ENCODE data around the gene PIP5K1B.

The PIP5K1B gene

DNA sequence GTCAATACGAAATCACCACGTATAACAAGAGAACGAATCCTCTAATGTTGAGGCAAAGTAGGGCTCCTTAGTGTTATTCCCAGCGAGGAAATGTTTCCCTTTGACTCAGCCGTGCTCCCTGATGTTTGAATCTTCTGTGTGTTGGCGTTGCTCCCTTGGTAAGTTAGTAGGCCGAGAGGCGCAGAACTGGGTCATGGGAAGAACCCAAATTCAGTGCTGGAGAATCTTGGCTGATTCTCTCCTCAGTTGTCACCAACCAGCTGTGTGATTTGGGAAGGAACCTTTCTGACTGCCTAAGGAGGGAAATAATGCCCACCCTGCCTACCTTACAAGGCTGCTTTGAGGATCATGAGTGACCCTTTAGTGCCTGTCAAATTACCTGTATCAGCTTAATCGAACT, 286.4 kb downstream of the PIP5K1B start:
- DNase-seq (ENCODE audit: low spot score), result no peak

DNA sequence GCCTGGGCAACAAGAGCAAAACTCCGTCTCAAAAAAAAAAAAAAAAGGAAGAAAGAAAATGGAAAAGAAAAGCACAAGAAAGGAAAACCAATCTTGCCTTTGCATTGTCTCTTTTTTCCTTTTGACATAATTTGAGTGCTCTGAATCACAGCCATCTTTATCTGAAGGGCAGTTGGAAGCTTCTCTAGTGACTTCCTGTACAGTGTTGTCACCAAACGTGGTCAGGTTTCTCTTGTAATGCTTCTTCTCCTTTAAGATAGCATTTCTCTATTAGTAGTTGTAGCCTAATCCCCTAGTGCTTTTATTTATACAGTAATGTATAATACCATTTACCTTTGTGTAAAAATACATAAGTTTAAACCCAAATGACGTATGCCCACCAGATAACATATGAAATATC, 290.7 kb downstream of the PIP5K1B start:
- DNase-seq (ENCODE audit: low spot score), result no peak

DNA sequence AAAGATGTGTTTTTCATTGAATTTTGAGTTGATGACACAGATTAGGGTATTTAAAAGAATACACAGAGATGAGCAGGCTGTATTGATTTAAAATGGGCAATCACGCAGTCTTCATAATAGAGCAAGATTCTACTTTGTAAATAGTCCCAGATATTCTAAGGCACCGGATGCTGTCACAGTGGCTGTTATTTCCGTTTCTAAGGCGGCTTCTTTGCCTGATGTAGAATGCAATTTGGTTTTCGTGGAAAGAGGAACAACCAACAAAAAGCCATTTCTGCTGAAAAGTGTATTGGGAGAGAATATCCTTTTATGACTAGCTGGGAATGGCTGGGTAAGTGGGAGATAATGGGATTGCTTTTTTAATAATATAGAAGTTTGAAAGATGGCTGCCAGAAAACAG, 291.4 kb downstream of the PIP5K1B start:
- no peak for DNase-seq (ENCODE audit: low spot score)

DNA sequence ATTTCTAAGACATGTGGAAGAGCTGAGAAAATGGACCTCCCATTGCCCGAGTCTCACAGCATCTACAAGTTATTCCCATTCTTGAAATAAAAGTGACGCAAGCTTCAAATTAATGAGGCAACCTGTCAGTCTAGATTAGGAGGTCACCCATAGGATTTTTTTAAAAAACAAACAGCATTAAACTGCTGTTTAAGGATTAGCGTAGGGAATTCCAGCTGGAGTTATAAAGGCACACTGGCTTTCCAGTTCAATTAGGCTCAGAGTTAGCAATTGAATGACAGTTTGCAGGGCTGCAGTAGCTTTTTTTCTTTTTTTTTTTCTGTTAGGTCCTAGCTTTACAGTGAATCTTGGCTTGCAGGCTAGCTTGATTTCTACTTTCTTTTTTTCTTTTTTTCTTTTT, 292.6 kb downstream of the PIP5K1B start:
- DNase-seq (ENCODE audit: low spot score), result no peak

DNA sequence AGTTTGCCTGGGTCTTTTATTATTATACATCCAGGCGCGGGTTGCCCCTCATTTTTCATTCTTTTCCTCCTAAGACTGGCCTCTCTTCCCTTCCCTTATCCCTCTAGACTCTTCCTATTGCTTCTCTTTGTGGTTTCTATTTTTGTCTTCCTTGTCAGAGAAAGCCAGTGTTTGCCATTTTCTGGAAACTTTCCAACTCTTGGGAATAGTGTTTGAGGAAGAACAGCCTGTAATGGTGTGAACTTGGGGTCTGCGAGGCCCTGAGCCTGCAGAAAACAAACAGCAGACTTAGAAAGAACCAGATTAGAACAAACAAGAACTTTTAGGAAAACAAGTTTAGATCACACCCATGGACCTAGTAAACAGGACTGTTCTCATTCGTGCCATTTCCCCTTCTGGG, 293.3 kb downstream of the PIP5K1B start:
- peak; percentile 30 for DNase-seq (ENCODE audit: low spot score)

DNA sequence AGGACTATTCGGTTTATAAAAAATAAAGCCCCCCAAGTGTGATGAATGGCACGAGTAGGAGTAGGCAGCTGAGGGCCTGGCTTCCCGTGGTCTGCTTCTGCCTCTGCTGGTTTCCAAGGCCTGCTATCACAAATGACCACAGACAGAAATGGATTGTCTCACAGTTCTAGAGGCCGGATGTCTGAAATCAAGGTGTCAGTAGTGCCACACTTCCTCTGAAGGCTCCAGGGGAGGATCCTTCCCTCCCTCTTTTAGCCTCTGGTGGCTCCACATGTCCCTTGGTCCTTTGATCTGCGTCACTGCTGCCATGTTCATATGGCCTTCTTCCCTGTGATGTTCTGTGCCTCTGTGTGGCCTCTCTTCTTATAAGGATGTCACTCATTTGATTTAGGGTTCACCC, 293.8 kb downstream of the PIP5K1B start:
- DNase-seq (ENCODE audit: low spot score), result peak; percentile 30

DNA sequence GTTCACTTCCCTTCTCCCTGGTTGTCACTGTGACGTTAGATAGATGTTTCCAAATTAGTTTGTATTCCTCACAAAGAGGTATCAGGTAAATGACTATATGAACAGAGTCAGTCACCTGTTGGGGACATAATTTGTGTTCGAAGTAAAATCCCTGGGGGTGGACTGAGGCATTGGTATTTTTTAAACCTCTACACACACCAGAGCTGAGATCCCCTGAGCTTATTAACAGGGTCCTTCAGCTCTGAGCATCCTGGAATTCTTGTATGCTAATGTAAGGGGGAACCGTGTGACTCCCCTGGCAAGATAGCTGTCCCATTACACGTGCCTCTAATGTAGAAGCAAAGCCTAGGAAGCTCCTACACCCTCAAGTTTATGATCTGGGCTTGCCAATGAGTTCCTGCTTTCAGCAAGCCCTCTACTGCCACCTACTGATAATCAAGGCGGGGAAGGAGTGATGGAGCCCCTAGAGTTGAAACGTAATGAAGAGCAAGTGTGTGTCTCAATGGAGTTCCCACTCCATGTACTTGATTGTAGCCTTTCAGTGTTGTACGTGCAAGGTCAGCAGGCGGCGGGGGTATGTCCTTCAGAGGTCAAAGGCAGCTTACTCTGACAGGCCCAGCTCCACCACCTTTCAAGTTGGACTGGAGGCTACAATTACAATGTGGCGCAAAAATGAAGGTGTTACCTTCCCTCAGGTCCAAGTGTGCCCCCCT, 294.5 kb downstream of the PIP5K1B start:
- peak; percentile 90 for DNase-seq (ENCODE audit: low spot score)

DNA sequence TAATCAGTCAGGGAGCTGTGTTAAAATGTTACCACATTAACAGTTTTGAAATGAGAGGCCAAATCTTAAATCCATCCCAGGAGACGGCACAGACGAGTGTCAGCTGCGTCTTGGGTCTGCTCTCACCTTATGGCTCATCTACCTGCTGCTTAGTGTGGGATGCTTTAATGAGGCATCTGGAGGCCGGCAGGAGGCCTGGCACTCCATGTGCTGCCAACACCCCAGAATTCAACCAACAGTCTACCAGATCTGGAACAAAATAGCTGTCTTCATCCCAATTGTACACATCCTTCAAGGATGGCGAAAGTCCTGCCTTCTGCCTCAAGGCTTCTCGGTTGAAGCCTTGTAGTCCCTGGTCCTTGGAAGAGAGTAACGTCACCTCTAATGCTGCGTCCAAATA, 296.9 kb downstream of the PIP5K1B start:
- no peak for DNase-seq (ENCODE audit: low spot score)

DNA sequence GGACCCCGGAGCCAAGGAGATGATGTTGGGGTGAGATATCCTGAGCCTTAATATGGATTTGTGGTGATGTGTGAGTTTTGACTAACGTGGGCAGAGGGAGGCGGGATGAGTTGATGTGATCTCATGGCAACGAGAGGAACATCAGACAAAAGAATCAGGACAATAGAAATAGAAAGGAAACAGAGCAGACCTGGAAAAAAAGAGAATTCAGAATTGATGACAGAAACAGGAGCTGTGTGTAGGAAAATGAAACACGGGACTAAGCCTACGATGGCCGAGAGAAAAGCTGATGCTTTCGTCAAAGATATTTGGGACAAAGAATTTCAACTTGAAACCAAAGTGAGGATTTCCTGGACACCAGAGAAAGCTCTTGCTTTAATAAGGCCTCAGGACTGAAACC, 298.0 kb downstream of the PIP5K1B start:
- no peak for DNase-seq (ENCODE audit: low spot score)

DNA sequence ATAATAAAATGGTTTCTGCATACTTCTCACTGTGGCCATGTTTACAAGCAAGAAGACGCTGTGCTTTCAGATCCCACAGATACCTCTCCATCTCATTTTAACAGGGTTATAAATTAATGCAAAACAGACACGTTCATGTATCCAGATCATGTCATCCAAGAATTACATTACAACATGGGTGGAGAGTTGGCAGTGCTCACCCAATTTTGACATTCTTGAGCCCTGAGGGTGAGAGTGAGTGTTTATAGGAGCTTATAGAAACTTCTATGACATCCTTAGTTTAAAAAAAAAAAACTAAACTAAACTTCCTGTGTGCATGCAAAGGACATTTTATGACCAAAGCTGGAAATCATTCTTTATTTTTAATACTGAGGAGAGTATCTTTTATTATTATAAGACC, 299.8 kb downstream of the PIP5K1B start:
- no peak for DNase-seq (ENCODE audit: low spot score)

DNA sequence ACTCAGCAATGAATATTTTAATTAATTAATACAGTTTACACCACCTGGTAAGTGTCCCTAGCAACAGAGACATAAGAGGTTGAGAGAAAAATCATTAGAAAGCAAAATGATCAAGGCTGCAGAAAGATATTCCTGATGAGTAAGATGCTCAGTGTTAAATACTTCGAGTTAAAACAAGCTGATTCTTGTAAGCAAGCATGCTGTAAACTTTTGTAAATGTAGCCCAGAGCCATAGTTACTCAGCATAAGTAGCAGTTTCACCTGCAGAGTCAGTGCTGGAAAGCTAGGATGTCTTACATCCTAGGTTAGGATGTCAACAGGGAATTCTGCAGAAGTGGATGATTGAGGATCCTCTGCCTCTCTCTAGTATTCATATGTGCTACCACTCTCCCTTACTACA, 304.7 kb downstream of the PIP5K1B start:
- no peak for DNase-seq (ENCODE audit: low spot score)

DNA sequence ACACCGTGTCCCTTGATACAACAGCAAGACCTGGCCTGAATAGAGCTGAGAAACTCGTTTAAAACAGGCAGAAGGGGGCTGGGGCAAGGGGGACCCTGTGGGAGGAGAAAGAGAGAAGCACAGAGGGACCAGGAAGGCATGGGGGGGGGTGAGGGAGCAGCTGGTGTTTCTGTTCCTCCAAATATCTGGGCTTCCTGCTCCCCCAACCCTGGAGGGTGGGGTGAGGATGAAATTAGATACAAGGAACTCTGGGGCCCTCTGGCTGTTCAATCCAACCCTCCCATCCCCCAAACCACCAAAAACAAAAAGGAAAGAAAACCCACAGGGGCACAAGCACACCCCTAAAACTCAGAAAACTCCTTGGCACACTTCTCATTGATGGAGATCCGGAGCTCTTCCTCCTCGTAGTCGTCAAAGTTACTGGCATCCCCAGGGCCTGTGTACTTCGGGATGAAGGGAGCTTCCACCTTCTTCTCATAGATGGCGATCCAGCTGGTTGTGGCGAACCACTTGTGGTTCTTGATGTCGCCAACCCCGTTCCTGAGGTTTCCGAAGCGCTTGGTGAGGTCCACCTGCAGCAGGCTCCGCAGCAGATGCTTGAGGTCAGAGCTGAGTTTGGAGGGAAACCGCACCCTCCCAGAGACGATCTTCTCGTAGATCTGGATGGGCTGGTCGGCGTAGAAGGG, 307.8 kb downstream of the PIP5K1B start:
- no peak for DNase-seq (ENCODE audit: low spot score)

DNA sequence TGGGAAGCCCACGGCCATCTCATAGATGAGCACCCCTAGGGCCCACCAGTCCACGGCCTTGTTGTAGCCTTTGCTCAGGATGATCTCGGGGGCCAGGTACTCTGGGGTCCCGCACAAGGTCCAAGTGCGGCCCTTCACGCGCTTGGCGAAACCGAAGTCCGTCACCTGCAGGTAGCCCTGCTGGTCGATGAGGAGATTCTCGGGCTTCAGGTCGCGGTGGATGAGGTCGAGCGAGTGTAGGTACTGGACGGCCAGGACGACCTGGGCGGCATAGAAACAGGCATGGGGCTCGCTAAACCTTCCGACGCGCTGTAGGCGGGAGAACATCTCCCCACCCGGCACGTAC, 308.3 kb downstream of the PIP5K1B start:
- DNase-seq (ENCODE audit: low spot score), result no peak

DNA sequence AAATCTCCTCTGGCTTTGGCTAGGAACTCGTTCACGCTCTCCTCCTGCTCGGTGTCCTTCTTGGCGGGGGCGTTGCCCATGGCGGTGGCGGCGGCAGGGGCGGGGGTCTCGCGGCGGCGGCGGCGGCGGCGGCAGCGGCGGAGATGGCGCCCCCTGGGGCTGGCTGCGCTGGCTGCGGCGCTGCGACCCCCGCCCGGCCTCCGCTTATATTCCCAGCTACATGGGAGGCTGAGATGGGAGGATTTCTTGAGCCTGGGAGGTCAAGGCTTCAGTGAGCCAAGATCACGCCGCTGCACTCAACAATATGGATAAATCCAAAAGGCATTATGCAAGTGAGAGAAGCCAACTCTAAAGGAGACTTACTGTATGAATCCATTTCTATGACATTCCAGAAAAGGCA, 309.0 kb downstream of the PIP5K1B start, which contains the start of gene PRKACG:
TSS of gene PRKACG (minus strand) at position 101 of the 400 bp plus-strand sequence. CDS start at position 80, 21 bp downstream.
- no peak for DNase-seq (ENCODE audit: low spot score)

DNA sequence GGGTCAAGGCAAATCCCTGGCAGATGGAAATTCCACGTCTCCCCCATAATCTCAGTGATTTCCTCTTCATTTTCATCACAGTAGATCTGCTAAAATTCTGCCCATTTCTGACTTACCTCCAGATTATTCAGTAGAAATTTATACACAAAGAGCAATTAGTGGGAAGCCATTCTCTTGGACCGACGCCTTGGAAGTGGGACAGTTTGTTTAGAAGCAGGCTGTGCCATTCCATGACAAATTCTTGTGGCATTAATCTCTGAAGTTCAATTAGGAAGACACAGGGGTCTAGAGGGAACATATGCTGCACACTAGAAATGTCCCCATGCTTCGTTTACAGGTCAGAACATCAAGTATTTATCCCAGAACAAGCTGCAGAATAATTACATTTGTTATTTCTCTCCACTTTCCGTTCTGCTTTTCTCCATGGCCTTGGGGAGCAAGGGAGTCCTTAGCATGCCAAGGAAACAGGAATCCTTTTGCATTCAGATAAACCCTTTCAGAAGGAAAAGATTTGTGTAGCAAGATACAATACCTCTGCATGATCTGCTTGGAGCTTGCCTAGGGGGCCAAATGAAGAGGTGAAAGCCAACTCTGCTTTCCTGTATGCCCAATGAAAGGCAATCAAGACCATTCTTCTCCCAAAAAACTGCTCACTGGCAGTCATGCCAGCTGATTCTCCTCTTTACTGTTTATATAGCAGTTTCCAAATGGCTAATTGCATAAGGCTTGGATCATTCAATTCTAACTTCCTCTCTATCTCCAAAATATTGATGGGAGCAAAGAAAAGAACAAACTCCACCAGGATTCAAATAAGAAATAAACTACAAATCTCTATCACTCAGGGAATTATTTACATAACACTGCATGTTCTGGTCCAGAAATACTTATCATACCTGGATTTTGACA, 311.4 kb downstream of the PIP5K1B start:
- no peak for DNase-seq (ENCODE audit: low spot score)

DNA sequence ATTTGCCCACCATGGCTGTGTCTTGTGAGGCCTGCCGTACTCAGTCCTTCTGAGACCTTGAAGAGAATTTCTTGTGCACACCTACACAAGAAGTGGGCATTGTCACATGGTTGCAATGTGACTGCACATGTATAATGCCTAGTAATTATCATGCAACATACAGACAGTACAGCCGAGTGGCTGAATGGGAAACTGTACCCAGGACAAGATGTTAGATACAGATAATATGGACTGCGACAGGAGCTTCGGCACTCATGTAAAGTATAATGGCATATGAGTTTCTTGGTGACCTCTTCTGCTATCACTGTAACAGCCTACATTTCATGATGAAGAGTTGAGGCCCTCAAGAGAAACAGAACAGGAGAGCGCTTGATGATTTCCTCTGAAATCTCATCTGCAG, 313.7 kb downstream of the PIP5K1B start:
- peak; percentile 67 for DNase-seq (ENCODE audit: low spot score)

DNA sequence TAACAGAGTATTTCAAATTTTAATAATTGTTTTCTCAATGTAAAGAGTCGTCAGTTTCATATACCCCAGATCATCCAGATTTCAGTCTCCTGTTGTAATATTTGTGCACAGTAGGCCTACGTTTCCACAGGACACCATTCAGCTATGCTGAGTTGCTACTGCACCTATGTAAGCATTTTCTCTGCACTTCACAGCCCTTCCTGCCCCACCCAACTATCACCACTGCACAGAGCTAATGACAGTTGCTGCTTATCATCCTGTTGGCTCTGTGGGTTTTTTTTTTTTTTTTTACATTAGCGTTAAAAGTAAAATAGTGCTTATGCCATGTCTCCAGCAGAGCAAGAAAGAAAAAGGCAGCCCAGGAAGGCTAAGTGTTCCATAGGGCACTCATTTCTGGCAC, 314.8 kb downstream of the PIP5K1B start:
- DNase-seq (ENCODE audit: low spot score), result peak; percentile 89

DNA sequence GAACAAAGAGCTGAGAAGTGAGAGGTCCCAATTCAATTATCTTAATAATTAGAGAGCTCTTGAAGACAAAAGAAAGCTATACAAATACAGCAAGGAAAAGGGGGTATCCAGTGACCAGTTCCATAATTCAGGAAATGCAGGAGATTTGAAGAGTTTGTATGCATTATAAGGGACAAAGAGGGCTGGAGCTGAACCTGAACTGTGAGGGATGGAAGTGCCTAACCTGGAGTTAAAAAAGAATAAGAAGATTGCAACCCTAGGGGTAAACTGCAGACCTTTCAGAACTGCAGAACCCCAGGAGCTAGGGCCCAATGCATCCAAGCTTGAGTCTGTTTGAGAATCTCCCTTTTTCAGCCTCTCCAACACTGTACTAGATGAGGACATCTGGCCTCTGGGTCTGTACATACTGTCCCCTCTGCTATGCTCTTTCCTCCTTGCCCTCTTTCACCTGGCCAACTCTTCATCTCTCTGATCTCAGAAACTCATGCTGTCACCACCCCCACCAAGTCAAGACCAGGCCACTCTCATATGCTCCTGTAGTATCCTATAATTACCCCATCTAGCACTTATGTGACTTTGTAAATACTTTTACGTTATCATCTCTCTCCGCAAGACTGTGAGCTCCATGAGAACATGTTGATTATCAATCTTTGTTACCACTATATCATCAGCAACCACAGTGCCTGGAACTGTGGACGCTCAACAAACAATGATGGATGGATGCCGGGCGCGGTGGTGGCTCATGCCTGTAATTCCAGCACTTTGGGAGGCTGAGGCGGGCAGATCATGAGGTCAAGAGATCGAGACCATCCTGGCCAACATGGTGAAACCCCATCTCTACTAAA, 315.5 kb downstream of the PIP5K1B start:
- DNase-seq (ENCODE audit: low spot score), result peak; percentile 62

DNA sequence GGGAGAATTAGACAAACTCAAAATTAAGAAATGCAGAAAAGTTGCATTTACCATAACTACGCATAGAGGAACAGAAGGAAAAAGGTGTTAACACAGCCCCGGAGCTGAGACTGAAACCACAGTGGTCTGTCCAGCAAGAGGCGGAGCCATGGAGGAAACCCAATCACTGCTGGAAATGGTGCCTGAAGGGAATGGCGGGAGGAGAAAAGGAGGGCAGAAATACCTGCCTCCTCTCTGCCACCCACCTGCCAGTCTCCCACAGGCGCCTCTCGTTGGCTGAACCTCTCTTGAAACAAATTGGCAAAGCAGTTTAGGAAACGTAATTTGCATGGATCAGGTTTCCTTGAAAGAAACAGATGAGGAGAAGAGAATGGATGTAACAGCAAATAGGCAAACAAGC, 318.6 kb downstream of the PIP5K1B start:
- DNase-seq (ENCODE audit: low spot score), result no peak

DNA sequence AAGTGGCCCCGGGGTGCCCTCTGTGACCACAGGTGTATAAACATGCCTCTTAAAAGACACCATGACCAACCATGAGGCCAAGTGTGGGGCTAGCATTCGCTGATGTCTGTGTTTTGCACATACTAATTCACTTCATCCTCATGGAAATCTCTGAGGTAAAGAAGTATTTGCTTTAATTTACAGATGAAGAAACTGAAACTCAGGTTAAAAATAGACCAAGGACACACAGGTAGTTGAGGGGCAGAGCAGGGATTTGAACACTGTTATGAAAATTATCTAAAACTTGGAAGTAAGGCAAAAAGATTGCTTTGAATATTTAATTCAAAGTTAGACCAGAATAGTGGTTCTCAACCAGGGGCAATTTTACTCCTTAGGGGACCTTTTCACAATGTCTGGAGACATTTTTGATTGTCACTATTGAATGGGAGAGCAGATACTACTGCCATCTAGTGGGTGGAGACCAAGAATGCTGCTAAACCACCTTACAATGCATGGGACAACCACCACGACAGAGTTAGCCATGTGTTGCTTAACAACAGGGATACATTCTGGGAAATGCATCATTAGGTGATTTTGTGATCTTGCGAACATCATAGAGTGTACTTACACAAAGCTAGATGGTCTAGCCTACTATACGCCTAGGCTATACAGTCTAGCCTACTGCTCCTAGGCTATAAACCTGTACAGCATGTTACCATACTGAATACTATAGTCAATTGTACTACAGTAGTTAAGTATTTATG, 322.5 kb downstream of the PIP5K1B start:
- DNase-seq (ENCODE audit: low spot score), result peak; percentile 85

DNA sequence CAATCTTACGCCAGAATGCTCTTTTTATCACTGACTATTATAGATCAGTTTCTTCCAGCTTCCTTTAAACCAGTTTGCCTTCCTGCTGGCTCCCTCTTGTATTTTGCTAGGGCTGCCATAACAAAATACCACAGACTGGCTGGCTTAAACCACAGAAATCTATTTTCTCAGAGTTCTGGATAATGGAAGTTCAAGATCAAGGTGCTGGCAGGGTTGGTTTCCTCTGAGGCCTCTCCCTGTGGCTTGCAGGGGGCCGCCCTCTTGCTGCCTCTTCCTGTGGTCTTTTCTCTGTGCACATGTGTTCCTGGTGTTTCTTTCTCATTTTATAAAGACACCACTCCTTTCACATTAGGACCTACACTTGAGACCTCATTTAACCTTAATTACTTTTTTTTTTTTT, 323.7 kb downstream of the PIP5K1B start:
- no peak for DNase-seq (ENCODE audit: low spot score)
